ENCODE measurements around the gene RTRAF. TPM values are rescaled to one million over a fixed set of nuclear protein-coding genes. Genes with fewer than 3 reads are reported as not detected.

Gene RTRAF
- total and polyA plus RNA-seq, 2 donors (not counting 1 experiment from before 2014, with no cell fraction given), result 34.7 to 91.1 TPM

GRCh38 chr14:52020866-52021717 is 31.7 kb downstream of the RTRAF start:
- Mint-ChIP-seq H3K27ac (no peak overlapping the region), H3K4me3 (no peak overlapping the region), H3K27me3 (peaks cover 4% of the 10 kb centered on the region), H3K9me3 (ENCODE audit: insufficient read depth) (no peaks in the 10 kb centered on the region), H3K4me1 (peaks cover 7% of the 10 kb centered on the region)
- ChIA-PET CTCF (no interaction called here), POLR2A (no interaction called here)
- Histone ChIP-seq H3K79me2 (ENCODE audit: control insufficient read depth, insufficient read depth, low read length) (no peaks in the 10 kb centered on the region), H3K9ac (ENCODE audit: low read length) (no peak overlapping the region), H3K9me3 (ENCODE audit: control extremely low read depth in 1 of 3, control insufficient read depth in 2 of 3, insufficient read depth in 1 of 3, low read length in 2 of 3) (peaks cover 0 to 9% (median 0%) of the 10 kb centered on the region in 3 donors), H3K4me2 (replicated peaks; ENCODE audit: low read depth, low read length, poor library complexity, severe bottlenecking) (no peak overlapping the region), H3K27ac (ENCODE audit: low read length in 2 of 2) (no peak overlapping the region), H2AFZ (ENCODE audit: insufficient read depth, low read depth, low read length, poor library complexity, severe bottlenecking) (no peak overlapping the region), H4K20me1 (ENCODE audit: control insufficient read depth, insufficient read depth, low read length, poor library complexity, severe bottlenecking) (no peaks in the 10 kb centered on the region), H3K4me3 (ENCODE audit: control extremely low read depth in 1 of 5, extremely low read depth in 1 of 5, insufficient read depth in 1 of 5, low read depth in 2 of 5, low read length in 4 of 5) (no peak overlapping the region), H3K27me3 (replicated peaks in 1 of 4; ENCODE audit: control extremely low read depth in 1 of 4, control insufficient read depth in 3 of 4, insufficient read depth in 4 of 4, low read length in 3 of 4) (peaks cover 0 to 2% (median 0%) of the 10 kb centered on the region in 4 experiments), H3K36me3 (replicated peaks in 1 of 2; ENCODE audit: control extremely low read depth in 1 of 2, control insufficient read depth in 1 of 2, extremely low read depth in 1 of 2, insufficient read depth in 2 of 2, low read length in 1 of 2) (no peaks in the 10 kb centered on the region), H3K4me1 (ENCODE audit: control insufficient read depth in 2 of 2, insufficient read depth in 2 of 2, low read length in 2 of 2) (peaks cover 3 to 6% of the 10 kb centered on the region in 2 donors)
- intact Hi-C loops (cut with micrococcal nuclease), result no loop called here
- ATAC-seq (ENCODE audit: low read depth), result no peak
- no peak for TF ChIP-seq CTCF (IDR thresholded peaks at IDR 0.05)
- no peak for TF ChIP-seq EZH2 (IDR thresholded peaks at IDR 0.05; ENCODE audit: borderline replicate concordance, insufficient read depth, low read depth, low read length, poor library complexity, severe bottlenecking)
- 40% methylated on average over 1 of the region's 7 CpGs for WGBS (ENCODE audit: insufficient coverage)
- DNase-seq, result no peak

- H2AFZ ChIP-seq (ENCODE audit: insufficient read depth, low read depth, low read length, poor library complexity, severe bottlenecking), result no peak overlapping the region
- no peaks in the 10 kb centered on the region for H4K20me1 ChIP-seq (ENCODE audit: control insufficient read depth, insufficient read depth, low read length, poor library complexity, severe bottlenecking)
- no peak overlapping the region for H3K27ac Mint-ChIP-seq
- no peak overlapping the region for H3K4me3 ChIP-seq (ENCODE audit: control extremely low read depth in 1 of 5, extremely low read depth in 1 of 5, insufficient read depth in 1 of 5, low read depth in 2 of 5, low read length in 4 of 5)
- H3K27me3 ChIP-seq (replicated peaks in 1 of 4; ENCODE audit: control extremely low read depth in 1 of 4, control insufficient read depth in 3 of 4, insufficient read depth in 4 of 4, low read length in 3 of 4), result peaks cover 0 to 2% (median 0%) of the 10 kb centered on the region in 4 experiments
- H3K4me2 ChIP-seq (replicated peaks; ENCODE audit: low read depth, low read length, poor library complexity, severe bottlenecking), result no peak overlapping the region
- WGBS (ENCODE audit: insufficient coverage), result 58% methylated on average over 4 of the region's 6 CpGs
- H3K79me2 ChIP-seq (ENCODE audit: control insufficient read depth, insufficient read depth, low read length), result no peaks in the 10 kb centered on the region
- no peak overlapping the region for H3K27ac ChIP-seq (ENCODE audit: low read length in 2 of 2)
- H3K9me3 ChIP-seq (ENCODE audit: control extremely low read depth in 1 of 3, control insufficient read depth in 2 of 3, insufficient read depth in 1 of 3, low read length in 2 of 3), result peaks cover 0 to 9% (median 0%) of the 10 kb centered on the region in 3 donors
- H3K4me1 ChIP-seq (ENCODE audit: control insufficient read depth in 2 of 2, insufficient read depth in 2 of 2, low read length in 2 of 2), result peaks cover 3 to 6% of the 10 kb centered on the region in 2 donors
- ChIA-PET CTCF (no interaction called here), POLR2A (no interaction called here)
- H3K9me3 Mint-ChIP-seq (ENCODE audit: insufficient read depth), result no peaks in the 10 kb centered on the region
- H3K4me1 Mint-ChIP-seq, result peaks cover 7% of the 10 kb centered on the region
- H3K36me3 ChIP-seq (replicated peaks in 1 of 2; ENCODE audit: control extremely low read depth in 1 of 2, control insufficient read depth in 1 of 2, extremely low read depth in 1 of 2, insufficient read depth in 2 of 2, low read length in 1 of 2), result no peaks in the 10 kb centered on the region
- intact Hi-C loops (cut with micrococcal nuclease), result no loop called here
- ATAC-seq (ENCODE audit: low read depth), result no peak
- no peak for TF ChIP-seq CTCF (IDR thresholded peaks at IDR 0.05)
- TF ChIP-seq EZH2 (IDR thresholded peaks at IDR 0.05; ENCODE audit: borderline replicate concordance, insufficient read depth, low read depth, low read length, poor library complexity, severe bottlenecking), result no peak
- H3K4me3 Mint-ChIP-seq, result no peak overlapping the region
- no peaks in the 10 kb centered on the region for H3K27me3 Mint-ChIP-seq
- H3K9ac ChIP-seq (ENCODE audit: low read length), result no peak overlapping the region
- no peak for DNase-seq
Measured at GRCh38 chr14:52021957-52022600, 32.7 kb downstream of the RTRAF start.
